Cardiac muscle cell (in vitro differentiated cells and primary cell): ENCODE results near the gene OR10D3. TPM values are rescaled to one million over a fixed set of nuclear protein-coding genes. Genes with fewer than 3 reads are reported as not detected.

Experiments used
- DNase-seq, 2 donors: peaks; one replicate each; pipeline versions ENCODE4 v3.0.0 to v3.0.0-alpha.2; 2010 to 2017; ENCODE audit warnings: low read depth in 1 of 2, low spot score in 1 of 2
- H3K27ac ChIP-seq: fragments of 200-600 bp; sonication (generic); 2 replicates; pipeline ENCODE4 v1.5.1; 2016
- H3K27me3 ChIP-seq: fragments of 200-600 bp; sonication (generic); 2 replicates; pipeline ENCODE4 v1.6.0; 2016; ENCODE audit warnings: control low read depth
- H3K36me3 ChIP-seq: fragments of 200-600 bp; sonication (generic); 2 replicates; pipeline ENCODE4 v1.5.1; 2016; ENCODE audit warnings: control low read depth
- H3K4me1 ChIP-seq: fragments of 200-600 bp; sonication (generic); 2 replicates; pipeline ENCODE4 v1.8.1; 2017; ENCODE audit warnings: low read depth, mild to moderate bottlenecking, mixed run types
- H3K4me3 ChIP-seq: fragments of 200-600 bp; sonication (generic); 2 replicates; pipeline ENCODE4 v1.5.1; 2016; ENCODE audit warnings: mild to moderate bottlenecking
- H3K9me3 ChIP-seq: fragments of 200-600 bp; sonication (generic); 2 replicates; pipeline ENCODE4 v1.5.1; 2017; ENCODE audit warnings: low read depth, mild to moderate bottlenecking, control low read depth
- CTCF ChIP-seq: IDR thresholded peaks from 2 replicates; pipeline ENCODE4 v1.5.1; 2012; ENCODE audit warnings: low read depth, mild to moderate bottlenecking, low read length
- polyA plus RNA-seq: library from polyadenylated mRNA; unstranded; fragments of >200 nt; fragmentation: Nextera tagmentation; extraction: Ambion mirVana; gene quantifications from 2 replicates; pipeline ENCODE4 v1.2.1, GENCODE V29; 2016
- total RNA-seq: library from RNA; depleted of rRNA; stranded (reverse); fragments of >200 nt; gene quantifications from 2 replicates; pipeline ENCODE4 v1.2.3, GENCODE V29; 2016

Gene OR10D3
- total and polyA plus RNA-seq, 2 experiments from 2014 or later: not detected

GRCh38 chr11:124170801-124171586, 12.2 kb upstream of the OR10D3 start:
- Histone ChIP-seq H3K27me3 (no peaks in the 10 kb centered on the region), H3K9me3 (no peaks in the 10 kb centered on the region)

GRCh38 chr11:124172101-124172500, 11.0 kb upstream of the OR10D3 start:
- TF ChIP-seq CTCF: no peak
- no peak for DNase-seq

More at GRCh38 chr11:124170801-124171586, 12.2 kb upstream of the OR10D3 start:
- H3K36me3 ChIP-seq: no peaks in the 10 kb centered on the region
- no peaks in the 10 kb centered on the region for H3K4me1 ChIP-seq
- no peak overlapping the region for H3K27ac ChIP-seq
- DNase-seq: no peak
- TF ChIP-seq CTCF: no peak
- H3K4me3 ChIP-seq: no peak overlapping the region

GRCh38 chr11:124172599-124172998, 10.5 kb upstream of the OR10D3 start:
- no peaks in the 10 kb centered on the region for H3K9me3 ChIP-seq
- H3K4me3 ChIP-seq: no peak overlapping the region
- H3K27ac ChIP-seq: no peak overlapping the region
- no peaks in the 10 kb centered on the region for H3K27me3 ChIP-seq
- no peak for TF ChIP-seq CTCF
- no peaks in the 10 kb centered on the region for H3K36me3 ChIP-seq
- H3K4me1 ChIP-seq: no peaks in the 10 kb centered on the region
- no peak for DNase-seq

More at GRCh38 chr11:124172101-124172500, 11.0 kb upstream of the OR10D3 start:
- Histone ChIP-seq H3K36me3 (no peaks in the 10 kb centered on the region), H3K27me3 (no peaks in the 10 kb centered on the region), H3K27ac (no peak overlapping the region), H3K9me3 (no peaks in the 10 kb centered on the region), H3K4me1 (no peaks in the 10 kb centered on the region), H3K4me3 (no peak overlapping the region)

DNA sequence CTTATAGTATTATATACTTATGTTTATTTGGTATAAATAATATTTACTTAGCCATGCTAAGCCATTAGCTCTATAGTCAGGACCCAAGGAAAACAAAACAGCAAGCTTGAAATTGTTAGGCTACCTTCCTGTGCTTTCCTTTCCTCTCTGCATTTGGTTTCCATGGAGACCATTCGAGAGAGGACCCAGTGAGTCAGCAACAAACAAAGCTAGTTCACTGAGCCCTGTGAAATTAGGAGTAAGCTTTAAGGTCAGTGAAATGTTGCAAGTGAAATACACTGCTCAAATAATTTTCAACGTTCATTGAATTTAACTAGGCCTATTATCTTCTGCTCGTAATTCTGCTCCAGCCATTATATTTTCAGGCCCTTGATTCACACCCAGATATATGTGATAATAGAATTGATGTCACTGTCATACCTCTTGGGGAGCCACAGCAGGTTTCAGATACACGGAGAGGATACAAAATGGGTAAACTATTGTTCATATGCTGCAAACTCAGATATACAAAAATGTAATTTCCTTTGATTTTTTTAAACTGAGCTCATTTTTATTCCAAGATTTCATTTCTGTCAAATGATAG, 9.1 kb upstream of the OR10D3 start:
- peak; percentile 57 to 75 for DNase-seq
- no peak for TF ChIP-seq CTCF
- Histone ChIP-seq H3K36me3 (no peaks in the 10 kb centered on the region), H3K9me3 (no peaks in the 10 kb centered on the region), H3K4me1 (no peaks in the 10 kb centered on the region), H3K4me3 (no peak overlapping the region), H3K27me3 (no peaks in the 10 kb centered on the region), H3K27ac (no peak overlapping the region)

DNA sequence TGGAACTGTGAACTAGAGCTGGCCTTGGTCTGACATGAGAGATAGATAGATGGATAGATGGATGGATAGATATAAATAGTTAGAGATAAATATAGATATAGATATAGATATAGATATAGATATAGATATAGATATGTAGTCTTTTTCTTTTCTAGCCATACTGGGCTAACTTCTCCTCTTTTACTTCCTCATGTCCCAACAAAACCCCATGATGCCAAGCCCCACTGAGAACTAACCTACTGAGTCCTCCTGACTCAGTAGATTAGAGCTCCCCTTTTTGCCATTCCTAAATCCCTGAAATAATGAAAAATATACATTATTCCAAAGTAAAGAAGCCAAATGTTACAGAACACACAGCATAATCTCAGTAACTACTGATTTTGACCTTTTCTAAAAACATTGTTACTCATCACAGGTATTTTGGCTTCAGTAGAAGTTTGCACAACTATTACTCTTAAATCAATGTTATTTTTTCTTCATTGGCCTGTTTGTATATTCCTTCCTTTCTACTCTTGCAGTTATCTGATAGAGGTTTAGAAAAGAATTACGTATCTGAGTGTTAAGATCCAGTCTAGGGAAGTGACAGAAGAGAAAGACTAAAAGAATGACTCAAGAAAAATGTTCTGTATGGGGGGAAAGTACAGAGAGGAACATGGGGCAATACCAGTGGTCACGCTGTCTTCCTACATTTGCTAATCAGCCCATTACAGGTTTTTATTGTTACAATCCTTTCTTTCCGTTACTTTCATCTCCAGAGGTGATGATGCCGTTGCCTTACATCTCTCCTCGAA, 6.0 kb upstream of the OR10D3 start:
- DNase-seq: no peak
- H3K4me1 ChIP-seq: no peaks in the 10 kb centered on the region
- H3K27ac ChIP-seq: no peak overlapping the region
- no peaks in the 10 kb centered on the region for H3K36me3 ChIP-seq
- H3K27me3 ChIP-seq: no peaks in the 10 kb centered on the region
- no peak overlapping the region for H3K4me3 ChIP-seq
- H3K9me3 ChIP-seq: no peaks in the 10 kb centered on the region
- TF ChIP-seq CTCF: no peak
